GM23338 (cell line): Measurements from ENCODE around the gene C4BPB. TPM values are rescaled to one million over a fixed set of nuclear protein-coding genes. Genes with fewer than 3 reads are reported as not detected.

ENCODE experiments used
- ATAC-seq: fragments of 200-7000 bp; cut with Tn5 transposase; 3 replicates; pipeline ENCODE4 v1.9.1; 2020
- DNase-seq: peaks from one replicate; pipeline ENCODE4 v3.0.0-alpha.2; 2015; ENCODE audit warnings: low spot score
- H2AFZ ChIP-seq: fragments of 200-600 bp; sonication (generic); 2 replicates; pipeline ENCODE4 v1.8.0; 2016; ENCODE audit warnings: antibody characterized with exemption, mild to moderate bottlenecking, moderate library complexity
- H3F3A ChIP-seq: fragments of 200-600 bp; sonication (generic); replicated peaks from 2 replicates; pipeline ENCODE4 v1.8.0; 2017; ENCODE audit warnings: antibody characterized with exemption, mixed run types, low read depth
- H3K27ac ChIP-seq: fragments of 200-600 bp; sonication (generic); 2 replicates; pipeline ENCODE4 v1.6.1; 2016; ENCODE audit warnings: low read depth
- H3K27me3 ChIP-seq: fragments of 200-600 bp; sonication (generic); 2 replicates; pipeline ENCODE4 v1.8.0; 2016; ENCODE audit warnings: mild to moderate bottlenecking, mixed run types, moderate library complexity; ENCODE audit not compliant: insufficient read depth
- H3K36me3 ChIP-seq: fragments of 200-600 bp; sonication (generic); 2 replicates; pipeline ENCODE4 v1.8.0; 2016; ENCODE audit warnings: mild to moderate bottlenecking; ENCODE audit not compliant: insufficient read depth
- H3K4me1 ChIP-seq: fragments of 200-600 bp; sonication (generic); 2 replicates; pipeline ENCODE4 v1.8.0; 2016; ENCODE audit warnings: mild to moderate bottlenecking, moderate library complexity; ENCODE audit not compliant: insufficient read depth
- H3K4me2 ChIP-seq: fragments of 200-600 bp; sonication (generic); 2 replicates; pipeline ENCODE4 v1.7.1; 2017; ENCODE audit warnings: mixed run types
- H3K4me3 ChIP-seq: fragments of 200-600 bp; sonication (generic); 2 replicates; pipeline ENCODE4 v1.6.1; 2016; ENCODE audit warnings: mixed run types
- H3K79me2 ChIP-seq: fragments of 200-600 bp; sonication (generic); replicated peaks from 2 replicates; pipeline ENCODE4 v1.8.0; 2017; ENCODE audit warnings: mild to moderate bottlenecking; ENCODE audit not compliant: insufficient read depth
- H3K9me2 ChIP-seq: fragments of 200-600 bp; sonication (generic); 2 replicates; pipeline ENCODE4 v1.8.0; 2017; ENCODE audit not compliant: insufficient read depth
- H4K20me1 ChIP-seq: fragments of 200-600 bp; sonication (generic); replicated peaks from 2 replicates; pipeline ENCODE4 v1.8.0; 2017; ENCODE audit warnings: mild to moderate bottlenecking; ENCODE audit not compliant: insufficient read depth
- H3K27ac Mint-ChIP-seq: 2 replicates; pipeline ENCODE4 v1.8.0; 2020; ENCODE audit warnings: inconsistent platforms, mild to moderate bottlenecking, moderate library complexity, mixed read lengths
- H3K27me3 Mint-ChIP-seq: 3 replicates; pipeline ENCODE4 v1.8.0; 2022; ENCODE audit warnings: low read depth, mild to moderate bottlenecking, moderate library complexity, mixed read lengths, inconsistent platforms; ENCODE audit not compliant: insufficient read depth, poor library complexity
- H3K36me3 Mint-ChIP-seq: 3 replicates; pipeline ENCODE4 v1.8.0; 2021; ENCODE audit warnings: low read depth, mild to moderate bottlenecking, inconsistent platforms, moderate library complexity, mixed read lengths
- H3K4me1 Mint-ChIP-seq: 3 replicates; pipeline ENCODE4 v1.8.0; 2020; ENCODE audit warnings: mild to moderate bottlenecking, inconsistent platforms, mixed read lengths
- H3K4me3 Mint-ChIP-seq: 3 replicates; pipeline ENCODE4 v1.8.0; 2021; ENCODE audit warnings: moderate library complexity, mild to moderate bottlenecking, inconsistent platforms, mixed read lengths
- H3K9me3 Mint-ChIP-seq: 3 replicates; pipeline ENCODE4 v1.8.0; 2020; ENCODE audit warnings: moderate library complexity, mild to moderate bottlenecking, inconsistent platforms, mixed read lengths
- CREB1 ChIP-seq: fragments of 250-450 bp; sonication (Bioruptor Pico); IDR thresholded peaks from 2 replicates; pipeline ENCODE4 v1.5.0; 2020; ENCODE audit warnings: low read depth, mild to moderate bottlenecking, moderate library complexity
- CTCF ChIP-seq, 2 experiments: fragments of 200-600 bp in 1 of 2; sonication (generic) in 1 of 2; conservative IDR thresholded peaks; 2 replicates each; pipeline versions ENCODE4 v1.5.1 to v1.6.1; 2016 to 2017; ENCODE audit warnings: antibody characterized with exemption in 2 of 2, low read depth in 2 of 2, mild to moderate bottlenecking in 2 of 2, moderate library complexity in 1 of 2
- ETS1 ChIP-seq: IDR thresholded peaks from 2 replicates; pipeline ENCODE4 v1.6.1; 2016; ENCODE audit warnings: antibody characterized with exemption
- EZH2 ChIP-seq: fragments of 200-600 bp; sonication (generic); IDR thresholded peaks from one replicate; pipeline ENCODE4 v1.8.0; 2017; ENCODE audit warnings: antibody characterized with exemption, mild to moderate bottlenecking, low read depth; ENCODE audit not compliant: unreplicated experiment
- EZH2phosphoT487 ChIP-seq: fragments of 200-600 bp; sonication (generic); IDR thresholded peaks from one replicate; pipeline ENCODE4 v1.8.1; 2018; ENCODE audit warnings: antibody characterized with exemption; ENCODE audit not compliant: unreplicated experiment
- JUNB ChIP-seq: IDR thresholded peaks from one replicate; pipeline ENCODE4 v1.6.1; 2016; ENCODE audit warnings: antibody characterized with exemption; ENCODE audit not compliant: unreplicated experiment
- NANOG ChIP-seq: IDR thresholded peaks from 2 replicates; pipeline ENCODE4 v1.6.1; 2016; ENCODE audit warnings: antibody characterized with exemption, borderline replicate concordance
- POLR2AphosphoS5 ChIP-seq: IDR thresholded peaks from 2 replicates; pipeline ENCODE4 v1.6.1; 2016; ENCODE audit warnings: antibody characterized with exemption, low read depth
- REST ChIP-seq: IDR thresholded peaks from one replicate; pipeline ENCODE4 v1.6.1; 2018; ENCODE audit warnings: antibody characterized with exemption; ENCODE audit not compliant: unreplicated experiment
- STAT1 ChIP-seq: IDR thresholded peaks from one replicate; pipeline ENCODE4 v1.6.1; 2016; ENCODE audit warnings: antibody characterized with exemption; ENCODE audit not compliant: unreplicated experiment
- ZNF114 ChIP-seq: fragments of 250-450 bp; sonication (Bioruptor Pico); IDR thresholded peaks from 2 replicates; pipeline ENCODE4 v1.5.0; 2020; ENCODE audit warnings: mild to moderate bottlenecking, moderate library complexity
- ZNF331 ChIP-seq: fragments of 250-450 bp; sonication (Bioruptor Pico); IDR thresholded peaks from 2 replicates; pipeline ENCODE4 v1.5.0; 2020; ENCODE audit warnings: low read depth, mild to moderate bottlenecking, moderate library complexity
- ZNF462 ChIP-seq: fragments of 250-450 bp; sonication (Bioruptor Pico); IDR thresholded peaks from 2 replicates; pipeline ENCODE4 v1.5.0; 2020; ENCODE audit warnings: mild to moderate bottlenecking, moderate library complexity
- polyA plus RNA-seq: library from polyadenylated mRNA; unstranded; fragments of >200 nt; fragmentation: Nextera tagmentation; extraction: Ambion mirVana; gene quantifications from 2 replicates; pipeline ENCODE4 v1.2.1, GENCODE V29; 2016
- total RNA-seq: library from RNA; depleted of rRNA; stranded (reverse); fragments of >200 nt; shearing (Covaris generic); gene quantifications from 2 replicates; pipeline ENCODE4 v1.2.3, GENCODE V29; 2014

The C4BPB gene
- total and polyA plus RNA-seq, 2 experiments from 2014 or later = not detected

- no peaks in the 10 kb centered on the region for H3K79me2 ChIP-seq
- DNase-seq (no peak), ATAC-seq (no peak)
- H3K27me3 ChIP-seq = no peaks in the 10 kb centered on the region
- H3K27ac Mint-ChIP-seq = no peak overlapping the region
- no peak overlapping the region for H2AFZ ChIP-seq
- H3F3A ChIP-seq = no peaks in the 10 kb centered on the region
- H4K20me1 ChIP-seq = 0 out of 2 replicates have a peak, but pooled peaks cover 2% of the 10 kb centered on the region
- peaks cover 4% of the 10 kb centered on the region; the same call in 1 of the 2 replicates for H3K36me3 ChIP-seq
- no peaks in the 10 kb centered on the region for H3K4me1 ChIP-seq
- no peaks in the 10 kb centered on the region for H3K9me3 Mint-ChIP-seq
- no peak overlapping the region for H3K27ac ChIP-seq
- H3K4me3 Mint-ChIP-seq = no peak overlapping the region
- no peaks in the 10 kb centered on the region for H3K9me2 ChIP-seq
- TF ChIP-seq JUNB (no peak), EZH2phosphoT487 (no peak), ETS1 (no peak), POLR2AphosphoS5 (no peak), EZH2 (no peak), ZNF331 (CRISPR knock-in tag) (no peak), CTCF (conservative IDR thresholded peaks at IDR 0.05; ENCODE audit: low read depth in 2 of 2) (no peak), CREB1 (CRISPR knock-in tag) (no peak), REST (no peak), ZNF114 (CRISPR knock-in tag) (no peak), STAT1 (no peak), NANOG (no peak), ZNF462 (CRISPR knock-in tag) (no peak)
- H3K4me1 Mint-ChIP-seq = no peaks in the 10 kb centered on the region
- H3K27me3 Mint-ChIP-seq = no peaks in the 10 kb centered on the region
- no peak overlapping the region for H3K4me3 ChIP-seq
- H3K4me2 ChIP-seq = no peak overlapping the region
- peaks cover 28% of the 10 kb centered on the region for H3K36me3 Mint-ChIP-seq
Observed at GRCh38 chr1:207069061-207069460, 19.6 kb upstream of the C4BPB start.
